GM18499 (cell line): Measurements from ENCODE around the gene GOLGA2.

ENCODE experiments used
- ATAC-seq: cut with Tn5 transposase; IDR thresholded peaks from one replicate; pipeline ENCODE4 v1.9.1; 2021; ENCODE audit warnings: moderate number of reproducible peaks; ENCODE audit not compliant: insufficient read depth, unreplicated experiment

GOLGA2 gene

DNA sequence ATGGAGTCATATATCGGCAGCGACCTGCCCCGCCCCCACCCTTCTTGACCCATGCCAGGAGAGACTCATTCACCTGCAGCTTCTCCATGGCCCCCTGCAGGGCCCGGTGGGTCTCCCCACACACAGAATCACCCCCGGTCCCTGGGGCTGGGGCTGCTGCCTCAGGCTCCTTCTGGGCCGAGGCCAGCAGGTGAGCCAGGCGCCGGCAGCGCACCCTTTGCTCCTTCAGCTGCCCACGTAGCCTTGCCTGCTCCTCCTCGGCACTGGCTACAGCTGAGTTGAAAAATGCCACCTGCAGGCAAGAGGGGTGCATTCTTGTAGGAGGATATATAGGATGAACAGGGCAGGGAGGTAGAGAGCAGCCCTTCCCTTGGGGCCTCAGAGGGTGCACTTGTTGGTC, 17.9 kb downstream of the GOLGA2 start:
- no peak for ATAC-seq

DNA sequence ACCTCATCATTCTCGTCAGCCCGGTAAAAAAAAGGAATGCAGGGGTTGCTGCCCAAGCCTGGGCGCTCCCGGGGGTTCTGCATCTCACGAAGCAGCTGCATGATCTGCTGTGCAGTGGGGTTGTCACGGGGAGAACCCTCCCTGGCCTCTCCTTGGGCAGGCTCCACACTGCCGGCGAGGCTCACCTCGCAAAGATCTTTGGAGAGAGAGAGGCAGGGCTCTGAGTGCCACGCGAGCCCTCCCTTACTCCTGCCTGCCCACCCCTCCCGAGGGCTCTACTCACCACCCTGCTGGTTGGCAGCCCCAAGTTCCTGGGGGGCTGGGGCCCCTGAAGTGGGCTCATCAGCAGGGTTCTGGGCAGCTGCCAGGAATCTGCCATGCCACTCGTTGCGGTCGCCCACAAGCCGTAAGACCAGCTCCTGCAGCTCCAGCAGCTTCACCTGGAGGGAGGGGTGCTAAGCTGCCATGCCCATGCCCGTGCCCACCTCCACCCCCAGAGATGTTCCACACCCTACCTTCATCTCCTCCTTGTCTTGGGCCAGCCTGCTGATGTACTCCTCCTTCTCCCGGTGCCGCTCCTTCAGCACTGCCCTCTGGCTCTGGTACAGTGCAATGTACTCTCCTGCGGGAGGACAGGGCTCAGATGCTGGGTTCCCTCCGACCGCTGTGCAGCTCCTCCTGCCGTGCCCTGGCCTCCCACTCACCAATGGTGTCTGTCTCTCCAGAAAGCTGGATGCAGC, 18.6 kb downstream of the GOLGA2 start:
- no peak for ATAC-seq

DNA sequence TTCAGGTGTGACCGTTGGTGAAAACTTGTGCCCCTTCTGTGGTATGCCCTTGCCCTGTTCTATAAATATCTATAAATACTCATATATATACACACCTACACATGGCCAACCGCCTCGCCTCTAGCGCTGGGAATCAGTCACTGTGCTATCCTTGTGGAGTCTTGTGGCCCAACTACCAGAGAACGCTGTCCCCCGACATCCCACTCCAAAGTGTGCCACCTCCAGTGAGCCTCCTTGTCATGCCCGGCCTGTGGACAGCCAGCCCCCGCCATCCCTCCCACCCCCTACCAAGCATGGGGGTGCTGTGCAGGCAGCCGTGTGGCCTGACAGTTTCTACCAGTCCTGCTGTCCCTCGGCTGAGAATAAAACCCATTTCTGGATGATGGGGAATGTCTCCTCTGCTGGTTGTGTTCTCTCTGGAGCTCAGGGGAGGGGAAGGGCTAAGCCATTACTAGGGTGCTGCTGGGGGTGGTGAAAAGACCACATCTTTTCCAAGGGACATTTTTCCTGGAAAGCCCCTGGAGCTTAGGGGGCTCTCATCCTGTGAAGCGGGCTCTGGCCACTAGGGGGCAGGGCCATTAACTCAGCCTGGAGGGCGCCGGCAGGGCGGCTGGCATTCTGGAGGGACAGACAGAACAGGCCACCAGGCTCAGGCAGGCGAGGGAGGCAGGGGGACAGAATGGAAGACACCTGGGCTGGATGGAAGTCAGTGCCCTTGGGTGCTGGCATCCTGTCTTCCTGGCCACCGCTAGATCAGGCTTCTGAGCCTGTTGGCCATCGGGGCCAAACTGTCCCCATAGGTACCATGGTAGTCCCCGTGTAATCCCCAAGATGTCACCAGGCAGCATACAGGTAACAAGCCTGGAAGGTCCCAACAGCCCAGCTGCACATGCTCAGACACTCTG, 20.7 kb downstream of the GOLGA2 start:
- no peak for ATAC-seq

DNA sequence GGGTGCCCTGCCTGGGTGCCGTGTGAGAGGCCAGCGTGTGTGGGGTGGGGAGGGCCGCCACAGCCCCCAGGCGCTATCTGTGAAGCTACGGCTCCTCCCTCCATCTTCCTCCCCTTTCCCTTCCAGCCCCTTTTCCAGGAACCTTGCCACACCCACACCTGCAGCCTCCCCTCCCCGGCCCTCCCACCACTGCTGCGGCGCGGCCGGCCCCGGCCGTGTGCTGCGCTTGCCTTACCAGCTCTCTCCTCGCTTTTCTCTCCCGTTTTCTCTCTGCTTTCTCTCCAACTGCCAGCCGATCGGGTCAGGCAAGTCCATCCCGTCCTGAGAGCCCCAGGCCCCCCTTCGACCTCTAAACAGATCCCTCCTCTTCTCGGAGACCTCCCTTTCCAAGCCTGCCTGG, 21.4 kb downstream of the GOLGA2 start:
- ATAC-seq: no peak

DNA sequence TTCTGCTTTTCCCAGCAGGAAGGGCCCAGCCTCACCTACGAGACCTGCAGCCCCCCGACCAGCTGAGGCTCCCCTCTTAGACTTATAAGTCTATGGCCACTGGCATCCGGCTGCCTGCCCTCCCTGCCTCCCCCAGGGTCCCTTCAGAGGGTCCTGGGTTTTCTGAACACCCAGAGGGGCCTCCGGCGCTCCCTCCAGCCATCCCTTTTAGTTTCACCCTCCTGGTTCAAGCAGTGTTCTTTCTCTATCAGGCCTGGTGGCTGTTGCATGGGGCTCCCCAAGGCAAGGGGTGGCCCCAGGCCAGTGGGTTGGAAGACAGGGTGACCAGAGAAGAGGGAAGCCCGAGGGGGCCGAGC, 21.8 kb downstream of the GOLGA2 start:
- ATAC-seq: no peak

DNA sequence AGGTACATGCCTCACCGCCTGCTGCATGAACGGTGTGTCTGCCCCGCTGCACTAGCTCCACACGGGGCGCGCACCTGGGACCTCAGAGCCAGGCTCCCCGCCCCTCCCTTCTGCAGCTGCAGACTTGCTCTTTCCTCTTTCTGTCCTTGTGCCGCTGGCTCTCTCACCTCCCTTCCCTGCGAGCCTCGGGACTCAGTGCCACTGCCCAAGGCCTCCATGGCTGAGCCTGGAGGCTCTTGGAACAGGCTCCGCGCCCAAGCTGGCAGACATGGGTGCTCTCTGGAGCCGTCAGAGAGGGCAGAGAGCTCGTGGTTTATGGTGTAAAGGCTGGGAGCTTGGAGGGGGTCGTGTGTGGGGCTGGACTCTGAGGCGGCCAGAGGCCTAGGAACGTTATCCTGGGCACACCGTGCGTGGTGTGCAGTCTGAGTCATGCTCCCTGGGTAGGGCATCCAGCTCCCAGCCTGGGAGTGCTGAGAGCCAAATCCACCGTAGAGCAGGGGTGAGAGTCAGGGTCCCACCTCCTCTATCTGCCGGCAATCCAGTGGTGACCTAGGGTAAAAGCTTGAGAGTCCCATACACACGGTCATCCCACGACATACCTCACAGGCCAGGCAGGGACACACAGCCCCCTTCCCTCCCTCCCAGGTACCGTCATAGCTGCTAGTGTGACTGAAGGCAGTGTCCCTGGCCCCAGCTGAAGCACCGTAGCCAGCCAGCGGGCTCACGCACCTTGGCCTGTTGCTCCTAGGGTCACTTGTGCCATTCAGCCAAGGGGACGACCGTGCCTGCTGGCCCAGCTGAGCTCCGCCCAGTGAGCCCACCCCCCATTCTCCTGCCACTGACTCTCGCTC, 22.4 kb downstream of the GOLGA2 start:
- no peak for ATAC-seq

DNA sequence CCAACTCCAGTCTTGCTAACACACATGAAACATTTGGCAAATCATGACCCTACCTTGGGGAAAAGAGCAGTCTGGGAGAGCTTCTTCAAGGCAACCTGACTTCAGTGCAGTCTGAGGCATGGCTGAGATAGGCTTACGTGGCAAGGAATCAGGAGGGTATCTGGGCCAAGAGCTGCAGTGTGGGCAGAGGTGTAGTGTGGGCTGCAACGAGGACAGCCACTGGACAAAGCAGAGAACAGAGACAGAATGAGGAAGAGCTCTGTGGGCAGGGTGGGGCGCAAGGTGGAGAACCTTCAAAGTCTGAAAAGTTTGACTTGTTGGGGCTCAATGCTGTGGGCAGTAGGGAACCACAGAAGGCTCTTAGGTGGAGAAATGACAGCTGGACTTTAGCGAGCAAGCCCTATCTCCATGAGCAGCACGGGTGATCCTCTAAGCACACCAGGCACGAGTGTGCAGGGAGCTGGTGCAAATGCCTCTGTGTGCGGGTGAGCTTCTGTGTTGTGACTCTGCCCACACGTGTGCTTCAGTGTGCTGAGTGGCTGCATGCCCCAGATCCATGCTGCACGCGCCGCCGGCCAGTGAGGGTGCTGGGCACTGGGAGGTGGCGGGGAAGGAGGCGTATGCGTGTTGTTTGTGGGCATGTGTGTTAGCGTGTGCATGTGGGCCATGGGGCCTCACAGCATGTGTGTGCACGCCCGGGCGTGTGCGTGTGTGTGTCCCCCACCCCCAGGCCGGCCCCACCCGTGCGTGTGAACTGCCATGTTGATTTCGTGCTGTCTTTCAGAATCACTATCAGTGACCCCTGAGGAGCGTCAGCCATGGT, 23.3 kb downstream of the GOLGA2 start:
- ATAC-seq: no peak

DNA sequence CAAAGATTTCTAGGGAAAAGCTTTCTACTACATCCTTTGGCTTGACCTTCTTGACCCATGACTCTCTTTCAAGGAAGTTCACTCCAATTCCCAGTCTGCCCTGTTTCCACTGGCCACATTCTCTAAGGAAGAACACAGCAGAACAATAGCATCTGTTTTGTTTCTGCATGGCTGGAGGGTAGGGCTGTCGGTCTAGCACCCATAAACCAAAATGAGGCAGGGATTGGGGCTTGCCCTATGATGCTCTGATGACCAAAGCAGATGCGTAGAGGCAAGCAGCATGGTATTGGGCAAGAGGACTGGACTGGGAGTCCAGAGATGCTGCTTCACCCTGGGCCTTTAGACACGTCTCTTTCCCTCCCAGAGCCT, 24.1 kb downstream of the GOLGA2 start:
- no peak for ATAC-seq

DNA sequence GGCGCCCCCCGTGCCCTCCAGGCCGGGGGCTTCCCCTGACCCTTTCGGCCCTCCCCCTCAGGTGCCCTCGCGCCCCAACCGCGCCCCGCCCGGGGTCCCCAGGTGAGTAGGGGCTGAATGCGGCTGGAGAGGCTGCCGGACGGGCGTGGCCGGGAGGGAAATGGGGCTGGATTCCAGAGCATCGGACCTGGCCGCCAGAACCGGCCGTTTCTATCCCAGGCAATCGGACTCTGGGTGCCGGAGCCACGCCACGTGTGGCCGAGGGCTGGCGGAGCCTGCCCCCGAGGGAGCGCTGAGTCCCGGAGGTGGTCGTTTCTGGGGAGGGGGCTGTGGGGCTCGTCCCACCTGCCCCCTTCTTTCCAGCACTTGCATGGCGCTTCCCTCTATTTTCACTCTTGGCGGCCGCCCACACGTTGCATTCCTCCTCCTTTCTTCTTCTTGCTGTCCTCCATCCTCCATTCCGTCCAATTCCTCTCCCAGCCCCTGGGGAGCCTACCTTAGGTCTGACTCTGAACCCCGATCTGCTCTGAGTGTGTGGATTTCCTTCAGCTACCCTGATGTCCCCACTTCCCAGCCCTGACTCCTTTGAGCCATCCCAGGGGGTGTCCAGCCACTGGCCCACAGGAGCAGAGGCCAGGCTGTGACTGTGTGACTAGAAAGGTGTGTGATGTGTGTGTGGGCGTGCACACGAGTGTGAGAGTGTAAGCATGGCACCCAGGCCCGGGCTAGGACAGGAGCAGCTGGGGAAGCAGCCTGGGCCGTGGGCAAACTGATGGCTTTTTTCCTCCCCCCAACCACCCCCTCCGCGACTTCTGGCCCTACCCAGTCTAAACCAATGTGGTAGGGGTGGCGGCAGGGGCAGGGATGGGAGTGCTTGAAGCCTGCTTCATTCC, 24.7 kb downstream of the GOLGA2 start:
- ATAC-seq: no peak

DNA sequence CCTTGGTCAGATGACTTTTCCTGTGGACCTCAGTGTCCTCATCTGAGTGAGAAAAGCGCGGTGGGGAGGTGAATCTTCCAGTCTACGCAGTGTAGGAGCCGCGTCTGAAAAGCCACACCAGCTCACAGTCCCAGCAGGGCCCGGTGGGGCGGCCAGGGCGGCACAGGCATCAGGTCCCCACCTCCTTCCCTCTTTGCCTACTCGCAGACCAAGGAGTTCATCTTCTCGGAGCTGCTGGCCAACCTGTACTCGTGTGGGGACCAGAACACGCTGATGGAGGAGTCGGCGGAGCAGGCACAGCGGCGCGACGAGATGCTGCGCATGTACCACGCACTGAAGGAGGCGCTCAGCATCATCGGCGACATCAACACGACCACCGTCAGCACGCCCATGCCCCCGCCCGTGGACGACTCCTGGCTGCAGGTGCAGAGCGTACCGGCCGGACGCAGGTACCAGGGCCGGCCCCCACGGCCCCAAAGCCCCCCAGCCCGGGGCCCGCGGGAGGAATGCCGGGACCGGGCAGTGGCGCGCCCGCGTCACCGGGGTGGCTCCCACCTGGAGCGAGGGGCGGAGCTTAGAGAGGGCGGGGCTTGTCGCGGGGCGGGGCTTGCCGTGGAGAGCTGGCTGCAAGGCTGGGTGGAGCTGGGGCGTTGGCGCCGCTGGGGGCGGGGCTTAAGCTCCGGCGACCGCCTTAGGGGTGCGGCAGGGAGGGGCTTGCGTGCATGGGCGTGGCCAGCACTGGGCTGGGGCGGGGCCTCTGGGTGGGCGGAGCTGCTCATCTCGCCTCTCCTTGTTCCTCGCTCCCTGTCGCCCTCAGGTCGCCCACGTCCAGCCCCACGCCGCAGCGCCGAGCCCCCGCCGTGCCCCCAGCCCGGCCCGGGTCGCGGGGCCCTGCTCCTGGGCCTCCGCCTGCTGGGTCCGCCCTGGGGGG, 25.6 kb downstream of the GOLGA2 start:
- ATAC-seq: peak; percentile 52

DNA sequence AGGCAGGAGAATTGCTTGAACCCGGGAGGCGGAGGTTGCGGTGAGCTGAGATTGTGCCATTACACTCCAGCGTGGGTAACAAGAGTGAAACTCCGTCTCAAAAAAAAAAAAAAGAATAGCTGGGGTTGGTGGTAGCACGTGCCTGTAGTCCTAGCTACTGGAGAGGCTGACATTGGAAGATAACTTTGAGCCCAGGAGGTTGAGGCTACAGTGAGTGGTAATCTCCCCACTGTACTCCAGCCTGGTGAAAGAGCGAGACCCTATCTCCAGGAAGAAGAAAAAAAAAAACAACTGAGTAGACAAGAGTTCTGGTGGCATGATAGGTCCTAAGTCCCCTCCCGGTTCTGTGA, 26.3 kb downstream of the GOLGA2 start:
- ATAC-seq: no peak

DNA sequence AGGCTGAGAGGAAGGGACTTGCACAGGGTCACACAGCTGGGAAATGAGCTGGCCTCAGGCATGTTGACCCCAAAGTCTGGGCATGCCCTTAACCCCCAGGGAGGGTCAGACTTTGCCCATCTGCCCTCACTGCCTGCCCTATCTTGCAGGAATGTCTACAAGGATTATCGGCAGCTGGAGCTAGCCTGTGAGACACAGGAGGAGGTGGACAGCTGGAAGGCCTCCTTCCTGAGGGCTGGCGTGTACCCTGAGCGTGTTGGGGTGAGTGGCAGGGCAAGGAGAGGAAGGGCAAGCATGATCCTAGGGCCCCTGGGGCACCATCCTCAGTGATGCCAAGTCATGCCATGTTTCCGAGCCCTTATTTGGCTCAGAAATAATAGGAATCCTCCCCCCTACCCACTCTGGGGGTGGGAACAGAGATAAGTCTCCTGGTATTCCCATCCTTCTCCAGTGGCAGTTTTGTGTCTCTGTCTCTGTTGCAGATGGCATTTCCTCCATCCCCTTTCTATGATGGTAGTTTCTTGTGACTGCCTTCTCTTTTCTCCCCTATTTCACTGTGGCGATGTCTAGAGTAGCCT, 28.5 kb downstream of the GOLGA2 start:
- no peak for ATAC-seq

DNA sequence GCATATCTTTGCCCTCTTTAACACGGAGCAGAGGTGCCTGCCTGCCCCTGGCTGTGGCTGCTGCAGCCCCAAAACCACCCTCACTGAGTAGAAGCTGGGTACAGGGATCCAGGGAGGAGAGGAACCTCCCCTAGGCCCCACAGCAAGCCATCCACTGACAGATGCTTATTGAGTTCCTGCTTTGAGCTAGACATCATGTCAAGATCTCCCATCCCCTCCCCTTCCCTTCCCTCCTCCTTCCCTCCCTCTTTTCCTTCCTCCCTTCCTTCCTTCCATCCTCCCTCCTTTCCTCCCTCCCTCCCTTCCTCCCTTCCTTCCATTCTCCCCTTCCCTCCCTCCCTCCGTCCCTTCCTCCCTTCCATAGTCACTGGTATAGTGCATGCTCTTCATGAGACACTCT, 29.3 kb downstream of the GOLGA2 start:
- ATAC-seq: no peak

DNA sequence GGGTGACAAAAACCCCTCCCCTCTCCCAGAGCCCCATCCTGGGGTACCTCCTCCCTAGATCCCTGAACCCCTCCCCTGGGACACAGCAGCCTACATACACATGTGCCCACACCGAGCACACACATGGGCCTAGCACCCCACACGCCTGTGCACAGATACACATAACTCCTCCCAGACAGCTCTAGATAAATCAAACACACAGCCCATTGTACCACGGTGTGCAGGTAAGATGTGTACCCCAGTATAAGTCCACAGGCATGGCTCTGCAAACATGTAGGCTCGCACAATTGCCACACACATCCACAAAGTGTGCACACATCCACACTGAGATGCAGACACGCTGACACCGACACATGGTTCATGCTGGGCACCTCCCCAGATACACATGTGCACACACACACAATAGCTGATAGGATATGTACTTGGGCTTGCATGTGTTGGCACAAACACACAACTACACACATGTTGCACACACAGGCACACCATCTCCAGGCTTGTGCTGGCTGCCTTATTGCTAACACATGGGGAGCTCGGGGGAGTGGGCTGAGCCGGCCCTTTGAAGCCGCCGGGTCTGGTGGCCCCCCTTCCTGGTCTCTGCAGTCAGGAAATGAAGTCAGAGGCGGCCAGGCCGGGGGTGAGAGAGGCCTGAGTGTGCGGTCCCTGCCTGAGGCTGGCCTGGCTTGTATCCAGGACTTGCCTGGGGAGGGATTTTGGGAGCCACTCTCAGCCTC, 30.2 kb downstream of the GOLGA2 start:
- ATAC-seq: no peak

DNA sequence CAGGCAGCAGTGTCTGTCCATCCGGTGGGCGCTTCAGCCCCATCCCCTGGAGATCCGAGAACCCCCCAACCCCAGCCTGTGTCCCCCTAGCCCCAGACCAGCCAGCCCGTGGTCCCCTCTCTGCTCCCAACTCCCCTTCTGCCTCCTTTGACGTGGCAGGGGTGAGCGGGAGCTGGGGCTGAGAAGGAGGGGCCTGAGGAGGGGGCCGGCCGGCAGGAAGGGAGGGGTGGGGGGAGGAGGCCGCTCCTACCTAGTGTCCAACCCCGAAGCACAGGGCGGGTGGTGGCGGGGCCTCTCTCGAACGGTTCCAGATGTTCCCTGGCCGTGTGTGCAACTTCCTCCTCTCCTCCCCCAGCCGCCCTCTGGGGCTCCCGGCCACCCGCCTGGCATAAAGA, 31.0 kb downstream of the GOLGA2 start:
- ATAC-seq: no peak

DNA sequence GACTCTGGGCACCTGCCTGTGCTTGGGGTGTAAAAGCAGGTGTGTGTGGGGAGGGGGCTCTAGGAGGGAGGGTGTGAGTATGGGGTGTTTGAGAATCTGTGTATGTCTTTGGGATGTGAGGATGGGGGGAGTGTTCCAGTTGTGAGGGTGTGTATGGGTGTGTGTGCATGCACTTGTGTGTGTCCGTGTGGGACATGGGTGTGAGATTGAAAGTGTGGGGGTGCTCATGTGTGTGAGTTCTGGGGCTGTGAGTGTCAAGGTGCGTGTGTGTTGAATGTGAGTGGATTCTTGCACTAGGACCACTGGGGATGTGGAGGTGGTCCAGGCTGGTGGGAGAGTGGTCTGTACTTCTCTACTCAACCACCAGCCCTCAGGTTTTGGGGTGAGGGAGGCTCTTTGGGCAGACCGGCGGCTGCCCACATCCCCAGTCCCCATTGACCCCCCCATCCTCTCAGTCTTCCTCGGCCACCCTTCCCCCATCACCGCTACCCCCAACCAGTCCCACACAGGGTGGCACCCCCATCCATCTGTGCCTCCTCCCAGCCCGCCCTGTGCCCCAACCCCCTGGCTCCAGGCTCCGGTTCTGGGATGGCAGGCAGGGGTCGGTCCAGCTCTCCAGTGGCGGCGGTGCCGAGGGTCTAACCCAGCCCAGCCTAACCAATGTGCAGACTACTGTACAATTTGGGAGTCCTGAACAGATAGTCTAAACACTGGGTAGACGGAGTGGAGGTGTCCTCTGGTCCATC, 31.5 kb downstream of the GOLGA2 start:
- ATAC-seq: no peak
